GM23338 (cell line): ENCODE results near the gene GSTP1. TPM values are rescaled to one million over a fixed set of nuclear protein-coding genes. Genes with fewer than 3 reads are reported as not detected.

Source experiments
- ATAC-seq: fragments of 200-7000 bp; cut with Tn5 transposase; 3 replicates; pipeline ENCODE4 v1.9.1; 2020
- DNase-seq: peaks from one replicate; pipeline ENCODE4 v3.0.0-alpha.2; 2015; ENCODE audit warnings: low spot score
- H2AFZ ChIP-seq: fragments of 200-600 bp; sonication (generic); 2 replicates; pipeline ENCODE4 v1.8.0; 2016; ENCODE audit warnings: antibody characterized with exemption, mild to moderate bottlenecking, moderate library complexity
- H3F3A ChIP-seq: fragments of 200-600 bp; sonication (generic); replicated peaks from 2 replicates; pipeline ENCODE4 v1.8.0; 2017; ENCODE audit warnings: antibody characterized with exemption, mixed run types, low read depth
- H3K27ac ChIP-seq: fragments of 200-600 bp; sonication (generic); 2 replicates; pipeline ENCODE4 v1.6.1; 2016; ENCODE audit warnings: low read depth
- H3K27me3 ChIP-seq: fragments of 200-600 bp; sonication (generic); 2 replicates; pipeline ENCODE4 v1.8.0; 2016; ENCODE audit warnings: mild to moderate bottlenecking, mixed run types, moderate library complexity; ENCODE audit not compliant: insufficient read depth
- H3K36me3 ChIP-seq: fragments of 200-600 bp; sonication (generic); 2 replicates; pipeline ENCODE4 v1.8.0; 2016; ENCODE audit warnings: mild to moderate bottlenecking; ENCODE audit not compliant: insufficient read depth
- H3K4me1 ChIP-seq: fragments of 200-600 bp; sonication (generic); 2 replicates; pipeline ENCODE4 v1.8.0; 2016; ENCODE audit warnings: mild to moderate bottlenecking, moderate library complexity; ENCODE audit not compliant: insufficient read depth
- H3K4me2 ChIP-seq: fragments of 200-600 bp; sonication (generic); 2 replicates; pipeline ENCODE4 v1.7.1; 2017; ENCODE audit warnings: mixed run types
- H3K4me3 ChIP-seq: fragments of 200-600 bp; sonication (generic); 2 replicates; pipeline ENCODE4 v1.6.1; 2016; ENCODE audit warnings: mixed run types
- H3K79me2 ChIP-seq: fragments of 200-600 bp; sonication (generic); replicated peaks from 2 replicates; pipeline ENCODE4 v1.8.0; 2017; ENCODE audit warnings: mild to moderate bottlenecking; ENCODE audit not compliant: insufficient read depth
- H3K9me2 ChIP-seq: fragments of 200-600 bp; sonication (generic); 2 replicates; pipeline ENCODE4 v1.8.0; 2017; ENCODE audit not compliant: insufficient read depth
- H4K20me1 ChIP-seq: fragments of 200-600 bp; sonication (generic); replicated peaks from 2 replicates; pipeline ENCODE4 v1.8.0; 2017; ENCODE audit warnings: mild to moderate bottlenecking; ENCODE audit not compliant: insufficient read depth
- H3K27ac Mint-ChIP-seq: 2 replicates; pipeline ENCODE4 v1.8.0; 2020; ENCODE audit warnings: inconsistent platforms, mild to moderate bottlenecking, moderate library complexity, mixed read lengths
- H3K27me3 Mint-ChIP-seq: 3 replicates; pipeline ENCODE4 v1.8.0; 2022; ENCODE audit warnings: low read depth, mild to moderate bottlenecking, moderate library complexity, mixed read lengths, inconsistent platforms; ENCODE audit not compliant: insufficient read depth, poor library complexity
- H3K36me3 Mint-ChIP-seq: 3 replicates; pipeline ENCODE4 v1.8.0; 2021; ENCODE audit warnings: low read depth, mild to moderate bottlenecking, inconsistent platforms, moderate library complexity, mixed read lengths
- H3K4me1 Mint-ChIP-seq: 3 replicates; pipeline ENCODE4 v1.8.0; 2020; ENCODE audit warnings: mild to moderate bottlenecking, inconsistent platforms, mixed read lengths
- H3K4me3 Mint-ChIP-seq: 3 replicates; pipeline ENCODE4 v1.8.0; 2021; ENCODE audit warnings: moderate library complexity, mild to moderate bottlenecking, inconsistent platforms, mixed read lengths
- H3K9me3 Mint-ChIP-seq: 3 replicates; pipeline ENCODE4 v1.8.0; 2020; ENCODE audit warnings: moderate library complexity, mild to moderate bottlenecking, inconsistent platforms, mixed read lengths
- CREB1 ChIP-seq: fragments of 250-450 bp; sonication (Bioruptor Pico); IDR thresholded peaks from 2 replicates; pipeline ENCODE4 v1.5.0; 2020; ENCODE audit warnings: low read depth, mild to moderate bottlenecking, moderate library complexity
- EZH2phosphoT487 ChIP-seq: fragments of 200-600 bp; sonication (generic); IDR thresholded peaks from one replicate; pipeline ENCODE4 v1.8.1; 2018; ENCODE audit warnings: antibody characterized with exemption; ENCODE audit not compliant: unreplicated experiment
- NANOG ChIP-seq: IDR thresholded peaks from 2 replicates; pipeline ENCODE4 v1.6.1; 2016; ENCODE audit warnings: antibody characterized with exemption, borderline replicate concordance
- ZNF114 ChIP-seq: fragments of 250-450 bp; sonication (Bioruptor Pico); IDR thresholded peaks from 2 replicates; pipeline ENCODE4 v1.5.0; 2020; ENCODE audit warnings: mild to moderate bottlenecking, moderate library complexity
- polyA plus RNA-seq: library from polyadenylated mRNA; unstranded; fragments of >200 nt; fragmentation: Nextera tagmentation; extraction: Ambion mirVana; gene quantifications from 2 replicates; pipeline ENCODE4 v1.2.1, GENCODE V29; 2016
- total RNA-seq: library from RNA; depleted of rRNA; stranded (reverse); fragments of >200 nt; shearing (Covaris generic); gene quantifications from 2 replicates; pipeline ENCODE4 v1.2.3, GENCODE V29; 2014
- TF ChIP-seq, protein P1 (sequence below), 2 experiments: fragments of 200-600 bp in 1 of 2; sonication (generic) in 1 of 2; conservative IDR thresholded peaks; 2 replicates each; pipeline versions ENCODE4 v1.5.1 to v1.6.1; 2016 to 2017; ENCODE audit warnings: antibody characterized with exemption in 2 of 2, low read depth in 2 of 2, mild to moderate bottlenecking in 2 of 2, moderate library complexity in 1 of 2
- TF ChIP-seq, protein P2 (sequence below): IDR thresholded peaks from one replicate; pipeline ENCODE4 v1.6.1; 2018; ENCODE audit warnings: antibody characterized with exemption; ENCODE audit not compliant: unreplicated experiment

GSTP1 gene
- total and polyA plus RNA-seq, 2 experiments from 2014 or later, result 1,776 to 1,881 TPM

DNA sequence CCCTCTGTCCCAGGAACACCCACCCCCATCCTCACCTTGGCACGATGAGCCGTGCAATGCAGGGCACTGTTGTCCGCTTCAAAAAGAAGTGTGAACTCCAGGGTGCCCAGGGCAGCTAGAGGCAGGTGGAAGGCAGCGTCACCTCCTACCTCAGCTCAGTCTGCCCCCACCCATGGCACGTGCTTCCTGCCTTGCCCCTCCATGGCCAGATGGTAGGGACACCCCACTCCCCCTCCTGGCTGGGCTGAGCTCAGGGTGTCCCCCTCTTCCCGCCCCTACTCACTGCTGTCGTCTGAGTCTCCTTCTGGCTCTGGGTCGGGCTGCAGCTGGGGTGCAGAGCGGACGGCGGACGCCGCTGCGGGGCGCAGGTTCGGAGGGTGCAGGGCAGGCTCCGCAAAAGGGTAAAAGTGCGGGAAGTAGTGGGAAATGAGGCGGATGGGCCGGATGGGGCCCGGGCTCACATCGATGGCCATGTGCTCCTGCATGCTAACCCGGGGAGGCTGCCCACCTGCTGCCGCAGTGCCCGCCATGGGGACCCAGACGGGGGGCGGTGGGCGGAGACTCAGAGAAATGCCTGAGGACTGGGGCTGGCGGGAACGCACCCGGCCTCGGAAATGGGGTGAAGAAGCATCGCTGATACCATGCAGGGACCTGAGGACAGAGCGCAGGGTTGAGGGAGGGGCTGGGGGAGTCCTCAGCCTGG is 32.3 kb downstream of the GSTP1 start:
- DNase-seq (peak; percentile 45), ATAC-seq (peak; percentile 9)
- H3F3A ChIP-seq, result peaks cover 8% of the 10 kb centered on the region; the same call in 1 of the 2 replicates
- Mint-ChIP-seq H3K27ac (no peak overlapping the region), H3K9me3 (peaks cover 6% of the 10 kb centered on the region), H3K36me3 (peaks cover 18% of the 10 kb centered on the region), H3K4me1 (peaks cover 49% of the 10 kb centered on the region), H3K27me3 (peaks cover 62% of the 10 kb centered on the region), H3K4me3 (peak overlapping the region; percentile 40; the same call in 2 of the 3 replicates)
- H3K27me3 ChIP-seq, result peaks cover 53% of the 10 kb centered on the region
- no peaks in the 10 kb centered on the region for H3K9me2 ChIP-seq
- no peaks in the 10 kb centered on the region for H4K20me1 ChIP-seq
- peak overlapping the region; percentile 46 for H3K4me3 ChIP-seq
- TF ChIP-seq EZH2phosphoT487, result no peak
- TF ChIP-seq, protein P1, sequence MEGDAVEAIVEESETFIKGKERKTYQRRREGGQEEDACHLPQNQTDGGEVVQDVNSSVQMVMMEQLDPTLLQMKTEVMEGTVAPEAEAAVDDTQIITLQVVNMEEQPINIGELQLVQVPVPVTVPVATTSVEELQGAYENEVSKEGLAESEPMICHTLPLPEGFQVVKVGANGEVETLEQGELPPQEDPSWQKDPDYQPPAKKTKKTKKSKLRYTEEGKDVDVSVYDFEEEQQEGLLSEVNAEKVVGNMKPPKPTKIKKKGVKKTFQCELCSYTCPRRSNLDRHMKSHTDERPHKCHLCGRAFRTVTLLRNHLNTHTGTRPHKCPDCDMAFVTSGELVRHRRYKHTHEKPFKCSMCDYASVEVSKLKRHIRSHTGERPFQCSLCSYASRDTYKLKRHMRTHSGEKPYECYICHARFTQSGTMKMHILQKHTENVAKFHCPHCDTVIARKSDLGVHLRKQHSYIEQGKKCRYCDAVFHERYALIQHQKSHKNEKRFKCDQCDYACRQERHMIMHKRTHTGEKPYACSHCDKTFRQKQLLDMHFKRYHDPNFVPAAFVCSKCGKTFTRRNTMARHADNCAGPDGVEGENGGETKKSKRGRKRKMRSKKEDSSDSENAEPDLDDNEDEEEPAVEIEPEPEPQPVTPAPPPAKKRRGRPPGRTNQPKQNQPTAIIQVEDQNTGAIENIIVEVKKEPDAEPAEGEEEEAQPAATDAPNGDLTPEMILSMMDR (conservative IDR thresholded peaks at IDR 0.05; ENCODE audit: low read depth in 2 of 2), result no peak
- TF ChIP-seq ZNF114 (CRISPR knock-in tag), result no peak
- 0 out of 2 replicates have a peak, but pooled peaks have one; percentile 23 for TF ChIP-seq CREB1 (CRISPR knock-in tag)
- no peaks in the 10 kb centered on the region for H3K79me2 ChIP-seq
- no peaks in the 10 kb centered on the region for H3K36me3 ChIP-seq
- H3K4me1 ChIP-seq, result peaks cover 36% of the 10 kb centered on the region
- 0 out of 2 replicates have a peak overlapping the region, but pooled peaks have one; percentile 28 for H2AFZ ChIP-seq
- H3K27ac ChIP-seq, result no peak overlapping the region
- peak overlapping the region; percentile 71 for H3K4me2 ChIP-seq

DNA sequence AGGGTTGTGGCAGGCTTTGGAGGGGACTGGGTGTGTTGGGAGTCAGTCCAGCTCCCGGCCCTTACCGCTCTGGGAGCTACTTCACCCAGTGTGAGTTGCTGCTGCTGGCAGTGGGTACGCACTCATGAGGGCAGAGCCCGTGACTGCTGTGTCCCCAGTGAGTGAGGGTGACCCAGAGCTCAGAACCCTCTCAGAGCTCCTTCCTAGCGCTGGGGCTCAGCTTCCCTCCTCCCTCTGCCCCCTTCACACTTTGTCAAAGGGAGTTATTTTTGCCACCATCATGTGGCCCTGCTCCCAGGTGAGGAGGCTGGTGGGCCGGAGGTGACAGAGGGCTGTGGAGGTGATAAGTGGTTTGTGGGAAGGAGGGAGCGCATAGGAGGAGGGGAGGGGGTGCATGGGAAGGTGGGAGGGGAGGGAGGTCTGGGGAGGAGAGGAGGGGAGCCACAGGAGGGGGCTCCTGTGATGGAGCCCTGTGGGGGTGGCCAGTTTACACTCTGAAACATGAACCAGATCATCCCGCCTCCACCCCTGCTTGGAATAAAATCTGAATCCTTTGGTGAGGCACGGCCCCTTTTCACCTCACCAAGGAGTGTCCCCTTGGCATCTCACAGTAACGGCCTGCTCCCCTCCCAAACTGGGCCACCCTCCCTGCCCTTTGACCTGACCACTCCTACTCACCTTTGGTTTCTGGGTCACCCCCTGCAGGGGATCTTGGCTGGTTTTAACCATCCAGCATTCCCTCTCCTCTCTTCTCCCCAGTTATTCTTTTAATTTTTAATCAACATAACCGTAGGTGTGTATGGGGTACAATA is 33.0 kb downstream of the GSTP1 start:
- Mint-ChIP-seq H3K27ac (no peak overlapping the region), H3K9me3 (peaks cover 6% of the 10 kb centered on the region), H3K4me1 (peaks cover 52% of the 10 kb centered on the region), H3K36me3 (peaks cover 16% of the 10 kb centered on the region), H3K27me3 (peaks cover 68% of the 10 kb centered on the region), H3K4me3 (peak overlapping the region; percentile 40)
- Histone ChIP-seq H3K4me2 (peak overlapping the region; percentile 71), H3K27me3 (peaks cover 54% of the 10 kb centered on the region), H3F3A (peaks cover 10% of the 10 kb centered on the region; the same call in 1 of the 2 replicates), H3K4me3 (peak overlapping the region; percentile 46), H3K36me3 (no peaks in the 10 kb centered on the region), H4K20me1 (no peaks in the 10 kb centered on the region), H3K4me1 (peaks cover 40% of the 10 kb centered on the region), H3K9me2 (no peaks in the 10 kb centered on the region), H3K27ac (no peak overlapping the region), H2AFZ (0 out of 2 replicates have a peak overlapping the region, but pooled peaks have one; percentile 28), H3K79me2 (no peaks in the 10 kb centered on the region)
- TF ChIP-seq, protein P2, sequence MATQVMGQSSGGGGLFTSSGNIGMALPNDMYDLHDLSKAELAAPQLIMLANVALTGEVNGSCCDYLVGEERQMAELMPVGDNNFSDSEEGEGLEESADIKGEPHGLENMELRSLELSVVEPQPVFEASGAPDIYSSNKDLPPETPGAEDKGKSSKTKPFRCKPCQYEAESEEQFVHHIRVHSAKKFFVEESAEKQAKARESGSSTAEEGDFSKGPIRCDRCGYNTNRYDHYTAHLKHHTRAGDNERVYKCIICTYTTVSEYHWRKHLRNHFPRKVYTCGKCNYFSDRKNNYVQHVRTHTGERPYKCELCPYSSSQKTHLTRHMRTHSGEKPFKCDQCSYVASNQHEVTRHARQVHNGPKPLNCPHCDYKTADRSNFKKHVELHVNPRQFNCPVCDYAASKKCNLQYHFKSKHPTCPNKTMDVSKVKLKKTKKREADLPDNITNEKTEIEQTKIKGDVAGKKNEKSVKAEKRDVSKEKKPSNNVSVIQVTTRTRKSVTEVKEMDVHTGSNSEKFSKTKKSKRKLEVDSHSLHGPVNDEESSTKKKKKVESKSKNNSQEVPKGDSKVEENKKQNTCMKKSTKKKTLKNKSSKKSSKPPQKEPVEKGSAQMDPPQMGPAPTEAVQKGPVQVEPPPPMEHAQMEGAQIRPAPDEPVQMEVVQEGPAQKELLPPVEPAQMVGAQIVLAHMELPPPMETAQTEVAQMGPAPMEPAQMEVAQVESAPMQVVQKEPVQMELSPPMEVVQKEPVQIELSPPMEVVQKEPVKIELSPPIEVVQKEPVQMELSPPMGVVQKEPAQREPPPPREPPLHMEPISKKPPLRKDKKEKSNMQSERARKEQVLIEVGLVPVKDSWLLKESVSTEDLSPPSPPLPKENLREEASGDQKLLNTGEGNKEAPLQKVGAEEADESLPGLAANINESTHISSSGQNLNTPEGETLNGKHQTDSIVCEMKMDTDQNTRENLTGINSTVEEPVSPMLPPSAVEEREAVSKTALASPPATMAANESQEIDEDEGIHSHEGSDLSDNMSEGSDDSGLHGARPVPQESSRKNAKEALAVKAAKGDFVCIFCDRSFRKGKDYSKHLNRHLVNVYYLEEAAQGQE, result no peak
- no peak for TF ChIP-seq EZH2phosphoT487
- TF ChIP-seq NANOG, result no peak
- ATAC-seq (peak; percentile 2; the same call in 2 of the 3 replicates), DNase-seq (no peak)
